Activated CD8-positive, alpha-beta memory T cell treated with anti-CD3 and anti-CD28 coated beads for 4 hours (primary cell): ENCODE measurements around the gene SDHAF2.
"Not testable (repeated sequence)": the region's sequence is repeated elsewhere in the genome, so short reads cannot be mapped to it uniquely, and the experiment has no call there.

Experiments
- DNase-seq, 2 donors: peaks; one replicate each; pipeline ENCODE4 v3.0.0-alpha.2; 2020; ENCODE audit warnings: low read depth in 2 of 2

The SDHAF2 gene

DNA sequence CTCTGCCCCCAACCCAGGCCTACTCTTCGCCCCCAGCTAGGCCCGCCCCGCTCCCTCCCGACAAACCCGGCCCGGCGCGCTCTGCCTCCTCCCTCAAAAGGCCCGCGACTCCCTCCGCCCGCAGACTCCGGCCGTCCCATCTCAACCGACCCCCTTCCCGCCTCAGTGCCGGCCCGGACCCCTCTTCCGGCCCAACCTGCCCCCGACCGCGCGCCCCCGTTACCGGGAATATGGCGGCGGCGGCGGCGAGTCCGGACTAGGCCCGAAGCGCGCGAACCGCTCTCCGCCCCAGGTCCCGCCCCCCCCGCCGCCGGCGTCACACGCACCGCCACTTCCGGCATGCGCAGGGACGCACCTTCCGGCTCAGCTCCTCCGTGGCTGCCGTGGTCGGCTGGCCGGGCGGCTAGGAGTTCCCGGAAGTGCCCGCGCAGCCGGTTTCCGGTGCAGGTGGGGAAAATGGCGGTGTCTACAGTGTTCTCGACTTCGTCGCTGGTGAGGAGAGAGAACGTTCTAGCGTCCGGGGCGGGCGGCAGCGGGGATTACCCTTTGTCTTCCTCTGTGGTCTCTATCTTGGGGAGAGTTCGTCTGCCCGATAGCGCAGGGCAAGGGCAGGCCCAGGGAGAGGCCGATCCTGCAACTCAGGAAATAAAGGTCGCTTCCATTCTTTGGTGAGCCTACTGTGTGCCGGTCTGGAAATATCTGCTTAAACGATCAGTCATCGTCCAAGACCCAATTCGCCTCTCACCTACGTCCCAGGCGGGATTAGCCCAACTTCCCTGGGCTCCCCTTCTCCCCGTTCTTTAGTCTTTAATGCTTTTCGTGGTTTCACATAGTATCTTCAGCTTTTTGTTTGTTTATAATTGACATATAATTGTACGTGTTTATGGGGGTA is at the start of gene SDHAF2, which contains the start of gene CPSF7:
Gene SDHAF2 (plus strand): TSS at position 434 of the 892 bp plus-strand sequence. CDS start 23 bp downstream, at position 457.
Gene CPSF7 (minus strand): TSS at position 285 of the 892 bp plus-strand sequence. CDS start 740 bp downstream, outside the sequence.
- peak; percentile 93 to 97 for DNase-seq

DNA sequence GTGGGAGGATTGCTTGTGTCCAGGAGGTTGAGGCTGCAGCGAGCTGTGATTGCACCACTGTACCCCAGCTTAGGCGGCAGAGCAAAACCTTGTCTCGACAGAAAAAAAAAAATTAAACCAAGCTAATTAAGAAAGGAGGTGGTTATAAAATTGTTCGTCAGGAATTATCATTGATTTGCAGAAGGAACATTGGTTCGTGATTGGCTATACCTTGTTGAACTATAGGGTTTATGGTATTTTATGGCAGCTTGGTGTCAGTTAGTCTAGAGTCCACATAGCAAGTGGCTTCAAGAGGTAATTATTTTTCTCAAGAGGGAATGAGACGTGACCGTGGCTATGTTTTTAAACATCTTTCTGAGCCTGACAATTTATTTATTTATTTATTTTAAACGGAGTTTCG is 49.0 kb upstream of the SDHAF2 start:
- DNase-seq = no peak

DNA sequence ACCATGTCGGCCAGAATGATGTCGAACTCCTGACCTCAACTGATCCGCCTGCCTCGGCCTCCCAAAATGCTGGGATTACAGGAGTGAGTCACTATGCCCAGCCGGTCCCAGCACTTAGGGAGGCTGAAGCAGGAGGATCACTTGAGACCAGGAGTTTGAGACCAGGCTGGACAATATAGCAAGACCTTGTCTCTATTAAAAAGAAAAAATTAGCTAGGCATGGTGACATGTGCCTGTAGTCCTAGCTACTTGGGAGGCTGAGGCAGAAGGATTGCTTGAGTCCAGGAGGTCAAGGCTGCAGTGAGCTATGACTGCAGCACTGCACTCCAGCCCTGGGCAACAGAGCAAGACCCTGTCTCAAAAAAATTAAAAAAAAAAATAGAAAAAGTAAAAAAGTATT is 46.1 kb upstream of the SDHAF2 start:
- not testable (repeated sequence) for DNase-seq

DNA sequence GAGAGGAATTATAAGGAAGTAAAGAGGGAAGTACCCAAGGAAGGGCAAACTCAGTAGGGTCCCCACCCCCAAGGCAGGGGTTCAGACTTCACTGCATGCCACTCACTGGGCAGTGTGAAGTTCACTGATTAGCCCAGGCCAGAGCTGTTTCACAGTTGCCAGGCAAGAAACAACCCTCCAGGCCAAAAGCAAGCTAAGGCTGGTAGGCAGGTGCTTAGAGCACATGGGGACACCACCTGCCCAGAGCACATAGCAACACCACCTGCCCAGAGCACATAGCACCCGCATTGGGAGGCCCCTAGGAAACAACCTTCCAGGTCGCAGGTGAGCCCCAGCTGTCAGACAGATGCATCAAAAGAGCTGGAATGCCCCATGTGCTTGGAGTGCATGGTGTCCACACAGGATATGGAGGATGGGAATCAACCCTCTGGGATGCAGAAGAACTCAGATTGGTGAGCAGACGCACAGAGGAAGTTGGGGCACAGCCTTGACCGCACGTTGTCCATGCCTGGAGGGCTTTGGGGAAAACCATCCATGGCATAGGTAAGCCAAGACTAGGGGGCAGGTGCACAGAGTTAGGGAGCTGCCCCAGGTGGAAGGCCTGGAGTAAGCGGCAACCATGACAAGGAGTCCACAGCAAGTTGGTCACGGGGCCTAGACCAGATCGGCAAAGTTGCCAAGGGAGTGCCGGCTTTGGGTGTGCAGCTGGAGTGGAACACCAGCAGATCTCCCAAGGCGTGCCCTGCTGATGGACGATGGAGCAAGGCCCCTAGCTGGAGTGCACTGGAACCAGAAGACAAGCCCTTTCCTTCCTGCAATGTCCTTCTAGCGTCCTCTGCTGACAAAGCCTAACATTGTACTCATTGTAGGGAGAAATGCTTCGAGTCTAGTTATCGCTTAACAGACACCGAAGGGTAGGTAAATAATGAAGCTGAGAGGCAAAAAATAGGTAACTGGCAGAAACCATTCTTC is 45.4 kb upstream of the SDHAF2 start:
- DNase-seq = no peak

DNA sequence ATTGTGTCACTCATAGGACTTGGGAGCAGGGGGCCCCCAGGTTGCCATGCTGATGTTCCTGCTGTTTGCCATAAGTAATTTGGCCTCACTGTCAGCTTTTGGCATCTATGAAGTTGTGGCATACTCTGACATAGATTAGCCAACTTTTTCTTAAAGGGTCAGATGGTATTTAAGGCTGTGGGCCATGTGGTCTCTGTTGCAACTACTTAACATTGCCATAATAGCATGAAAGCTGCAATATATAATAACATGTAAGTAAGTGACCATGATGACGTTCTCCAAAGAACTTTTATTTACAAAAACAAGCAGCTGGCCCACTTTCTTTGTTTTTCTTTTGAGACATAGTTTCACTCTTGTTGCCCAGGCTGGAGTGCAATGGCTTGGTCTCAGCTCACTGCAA is 39.8 kb upstream of the SDHAF2 start:
- DNase-seq = no peak

DNA sequence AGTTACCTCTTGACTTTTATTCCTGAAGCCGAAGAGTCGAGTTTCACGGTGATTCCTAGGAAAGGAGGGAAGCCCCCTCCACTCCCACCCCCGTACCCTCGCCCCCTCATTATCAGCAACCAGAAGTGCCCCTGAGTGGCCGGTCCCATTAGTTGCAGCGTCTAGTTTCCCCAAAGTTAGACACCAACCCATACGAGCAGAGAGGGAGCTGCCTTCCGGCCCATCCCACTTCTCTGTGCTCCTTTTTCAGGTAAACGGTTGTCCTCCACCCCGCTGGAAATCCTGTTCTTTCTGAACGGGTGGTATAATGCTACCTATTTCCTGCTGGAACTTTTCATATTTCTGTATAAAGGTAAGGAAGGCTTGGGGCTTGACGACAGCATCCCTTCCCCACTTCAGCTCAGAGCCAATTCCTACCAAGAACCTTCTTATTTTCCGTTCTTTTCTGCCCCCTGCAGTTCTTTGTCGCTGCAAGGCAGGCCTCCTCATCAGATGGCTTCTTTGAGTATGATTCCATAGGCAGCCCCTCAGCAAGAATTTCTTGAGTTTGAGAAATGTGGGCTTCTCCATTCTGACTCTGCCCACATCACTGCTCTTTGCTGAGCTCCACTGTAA is 36.8 kb upstream of the SDHAF2 start:
- no peak for DNase-seq

DNA sequence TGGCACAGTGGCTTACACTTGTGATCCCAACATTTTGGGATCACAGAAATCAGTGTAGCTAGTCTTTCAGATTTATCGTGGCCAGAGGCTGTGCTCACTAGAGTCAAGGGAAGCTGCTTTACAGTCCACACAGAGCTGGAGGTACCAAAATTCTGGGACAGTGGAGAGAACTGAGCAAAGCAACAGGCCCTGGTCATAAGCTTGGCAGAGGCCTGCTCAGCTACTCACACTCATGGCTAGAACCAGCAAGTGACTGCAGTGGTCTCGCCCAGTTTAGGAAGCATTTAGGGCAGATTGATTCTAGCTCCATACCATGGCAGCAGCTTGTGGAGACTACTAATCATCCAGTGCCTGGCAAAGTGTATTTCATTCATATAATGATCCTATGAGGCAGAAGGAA is 28.8 kb upstream of the SDHAF2 start:
- DNase-seq = no peak

DNA sequence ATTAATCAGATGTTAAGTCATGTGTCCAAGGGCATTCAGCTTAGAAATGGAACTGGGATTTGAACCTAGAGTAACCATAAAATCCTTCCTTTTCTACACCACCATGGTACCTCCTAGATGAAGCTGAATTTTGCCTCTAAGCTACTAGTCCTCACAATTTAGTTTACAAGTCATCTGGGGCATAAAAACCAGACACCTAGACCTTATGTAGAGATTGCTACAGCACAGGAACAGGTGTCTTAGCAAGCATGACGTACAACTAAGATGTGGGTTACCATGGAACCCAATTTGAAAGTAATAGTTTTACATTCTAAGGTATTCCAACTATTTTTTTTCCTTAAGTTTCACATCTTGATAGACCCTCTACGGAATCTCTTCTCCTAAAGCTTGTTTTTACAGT is 28.4 kb upstream of the SDHAF2 start:
- no peak for DNase-seq

DNA sequence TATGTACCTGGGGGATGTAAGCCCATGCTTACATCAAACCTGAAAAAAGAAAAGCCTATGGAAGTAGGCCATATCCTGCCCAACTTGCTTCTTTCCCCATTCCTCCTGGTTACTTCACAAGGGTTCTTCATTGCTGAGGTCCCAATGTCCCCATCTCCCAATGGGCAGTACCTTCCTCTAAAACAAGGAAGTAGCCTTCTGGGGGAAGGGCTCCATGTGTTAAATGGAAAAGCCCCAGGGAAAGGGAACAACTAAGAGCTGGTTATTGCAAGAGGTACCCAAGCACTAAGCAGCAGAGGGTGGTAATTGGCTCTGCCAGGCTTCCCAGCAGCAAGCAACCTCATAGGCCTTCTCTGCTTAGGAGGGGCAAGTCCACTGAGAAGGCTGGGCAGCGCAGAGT is 26.3 kb upstream of the SDHAF2 start:
- DNase-seq = no peak

DNA sequence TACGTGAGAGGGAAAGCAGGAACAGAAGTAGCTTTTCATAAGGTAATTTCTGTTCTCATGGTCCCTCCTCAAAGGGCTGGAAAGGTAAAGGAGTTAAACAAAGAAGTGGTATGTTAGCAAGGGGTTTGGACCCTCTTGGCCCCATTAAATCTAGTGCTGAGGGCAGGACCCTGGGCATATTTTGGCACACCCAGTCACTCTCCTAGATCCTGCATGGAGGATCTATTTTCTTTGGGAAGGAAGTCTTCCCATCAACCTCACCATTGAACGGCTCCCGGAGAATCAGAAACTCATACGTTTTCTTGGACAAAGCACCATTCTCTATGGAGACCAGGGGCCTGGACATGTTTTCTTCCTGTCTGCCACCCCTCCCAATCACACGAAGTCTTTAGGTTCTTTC is 25.8 kb upstream of the SDHAF2 start:
- no peak for DNase-seq

DNA sequence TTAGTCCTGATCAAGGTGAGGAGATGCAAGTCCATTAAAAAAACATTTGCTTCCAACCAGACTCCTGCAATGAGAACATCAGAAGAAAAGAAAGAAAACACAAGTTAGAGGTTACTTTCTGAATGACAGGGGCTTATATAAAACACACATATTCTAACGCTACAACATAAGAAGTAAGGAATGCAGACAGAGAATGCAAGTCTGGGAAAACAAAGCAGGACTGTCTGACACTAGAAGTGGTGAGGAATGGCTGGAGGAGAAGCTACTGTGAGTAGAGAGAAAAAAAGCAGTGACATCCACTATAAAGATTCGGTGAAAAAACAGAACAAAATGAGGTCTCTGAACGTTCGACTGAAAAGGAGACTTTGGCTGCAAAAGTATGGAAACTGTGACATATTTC is 25.3 kb upstream of the SDHAF2 start:
- DNase-seq = no peak

DNA sequence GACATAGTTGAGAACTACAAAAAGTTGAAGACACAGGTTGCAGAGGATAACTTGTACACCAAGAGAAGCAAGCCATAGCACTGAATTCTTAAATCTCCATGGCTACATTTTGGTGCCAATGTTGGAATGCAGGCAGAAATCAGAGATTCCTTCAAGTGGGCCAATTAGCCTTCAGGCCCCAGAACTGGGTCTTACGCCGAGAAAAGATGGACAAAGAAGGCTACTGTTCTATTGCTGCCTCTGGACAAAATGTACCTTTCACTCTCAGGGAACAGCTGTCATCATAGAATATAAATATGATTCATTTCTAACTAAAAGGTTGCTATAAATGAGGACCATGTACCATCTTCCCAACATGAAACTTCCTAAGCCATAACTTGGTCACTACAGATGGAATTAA is 23.9 kb upstream of the SDHAF2 start:
- DNase-seq = no peak

DNA sequence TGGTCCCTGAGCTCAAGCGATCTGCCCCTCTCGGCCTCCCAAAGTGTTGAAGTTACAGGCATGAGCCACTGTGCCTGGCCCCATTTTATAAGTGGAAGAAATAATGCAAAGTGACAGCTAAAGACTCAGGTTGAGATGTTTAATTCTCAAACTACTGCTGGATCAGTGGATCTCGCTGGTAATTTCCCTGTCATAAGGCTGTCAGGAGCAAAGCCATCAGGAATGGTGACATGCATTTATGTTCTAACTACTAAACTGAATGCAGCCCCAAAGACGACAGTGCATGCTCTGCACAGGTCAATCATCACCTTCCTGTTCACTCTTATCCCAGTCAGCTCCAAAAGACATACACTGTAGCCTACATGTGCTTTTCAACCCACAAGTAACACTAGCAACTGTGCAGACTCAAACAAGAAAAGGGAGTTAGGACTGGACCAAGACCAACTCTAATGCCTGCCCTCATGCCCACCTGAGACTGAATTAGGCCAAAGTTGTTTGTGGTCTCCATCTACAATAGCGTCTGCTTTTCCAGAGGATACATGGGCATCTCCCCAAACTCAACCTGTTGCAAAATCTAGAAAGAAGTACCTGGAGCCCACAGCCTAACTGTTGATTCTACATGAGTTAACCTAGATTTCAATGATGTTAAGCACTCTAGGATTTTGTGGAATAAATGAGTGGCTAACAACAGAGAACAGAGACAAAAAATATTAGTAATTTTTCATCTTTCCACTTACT is 22.8 kb upstream of the SDHAF2 start:
- no peak for DNase-seq

DNA sequence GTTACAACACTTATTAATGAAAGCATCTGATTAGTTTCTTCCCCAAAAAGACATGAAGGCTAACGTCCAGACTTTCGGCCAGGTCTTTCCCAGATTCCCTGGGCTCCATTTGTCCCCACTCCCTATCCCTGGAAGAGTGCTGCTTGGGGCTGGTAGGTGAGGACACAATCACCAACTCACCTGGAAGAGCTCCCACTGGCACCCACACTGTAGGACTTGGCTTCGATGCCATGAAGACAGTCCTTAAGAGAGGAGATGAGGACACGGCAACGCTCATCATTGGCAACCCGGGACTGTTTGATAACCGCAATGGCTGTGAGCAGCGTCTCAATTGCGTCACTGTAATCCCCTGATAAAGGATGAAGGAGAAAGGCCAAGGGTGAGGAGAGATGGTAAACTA is 18.3 kb upstream of the SDHAF2 start:
- no peak for DNase-seq

DNA sequence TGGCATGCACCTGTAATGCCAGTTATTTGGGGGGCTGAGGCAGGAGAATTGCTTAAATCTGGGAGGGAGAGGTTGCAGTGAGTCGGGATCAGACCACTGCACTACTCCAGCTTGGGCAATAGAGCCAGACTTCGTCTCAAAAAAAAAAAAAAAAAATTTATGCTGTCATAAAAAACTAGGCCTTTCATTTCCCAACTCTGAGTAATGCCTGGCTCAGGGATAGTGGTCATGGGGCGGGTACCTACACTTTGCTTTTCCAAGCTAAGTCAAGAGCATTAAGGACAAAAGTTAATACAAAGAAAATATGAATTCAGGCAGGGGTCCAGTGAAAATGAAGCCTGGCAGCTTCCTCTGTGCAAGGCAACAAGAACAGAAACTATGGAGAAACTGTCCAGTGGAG is 16.4 kb upstream of the SDHAF2 start:
- DNase-seq = no peak

DNA sequence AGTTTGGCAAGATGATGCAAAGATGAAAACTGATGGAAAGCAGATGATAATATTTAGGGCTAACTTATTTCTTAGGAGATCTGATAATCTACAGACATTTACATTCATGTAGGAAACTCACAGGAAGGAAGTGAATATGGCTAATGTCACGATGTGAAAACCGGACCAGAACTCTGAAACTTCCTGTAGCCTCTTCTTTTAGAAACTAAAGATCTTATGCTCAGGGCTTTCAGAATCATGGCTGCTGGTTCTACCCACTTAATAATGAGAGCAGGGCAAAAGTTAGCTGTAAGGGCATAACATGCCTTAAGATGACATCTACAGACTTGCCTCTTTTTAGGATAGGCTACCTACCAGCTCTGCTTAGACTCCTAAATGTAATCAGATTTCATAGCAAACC is 15.4 kb upstream of the SDHAF2 start:
- no peak for DNase-seq

DNA sequence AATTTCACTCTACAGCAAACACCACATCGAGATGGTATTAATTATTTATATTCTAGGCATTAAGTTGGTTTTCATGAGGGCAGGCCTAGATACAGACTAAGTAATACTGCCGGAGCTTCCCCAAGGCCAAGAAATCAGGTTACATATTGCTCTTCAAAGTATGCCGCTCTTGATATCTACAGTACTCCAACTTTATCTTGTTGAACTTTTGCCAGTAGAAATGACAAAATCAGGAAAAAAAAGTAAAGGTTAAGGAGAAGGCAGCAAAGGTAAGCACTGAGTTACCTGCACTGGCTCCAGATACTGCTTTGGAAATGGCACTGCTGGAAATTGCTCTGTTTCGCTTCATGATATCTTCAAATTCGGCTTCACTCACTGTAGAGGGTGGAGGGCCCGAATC is 14.5 kb upstream of the SDHAF2 start:
- DNase-seq = no peak

DNA sequence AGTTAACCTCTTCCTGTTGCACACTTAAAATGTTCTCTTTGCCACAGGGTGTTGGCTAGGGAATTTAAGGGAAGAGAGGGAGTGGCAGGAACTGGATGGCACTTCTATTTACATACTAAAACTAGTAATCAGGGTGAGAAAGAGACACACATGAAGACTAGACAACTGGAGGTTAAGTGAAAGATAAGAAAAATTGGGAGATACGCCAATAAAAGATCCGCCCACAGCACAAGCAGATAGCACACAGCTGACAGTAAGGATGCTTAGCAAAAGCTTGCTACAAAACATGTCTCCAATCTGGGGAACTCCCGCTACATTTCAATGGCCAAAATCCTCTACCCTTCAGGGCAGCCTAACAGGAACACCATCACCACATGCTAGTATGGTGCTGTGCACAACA is 13.0 kb upstream of the SDHAF2 start:
- DNase-seq = no peak

DNA sequence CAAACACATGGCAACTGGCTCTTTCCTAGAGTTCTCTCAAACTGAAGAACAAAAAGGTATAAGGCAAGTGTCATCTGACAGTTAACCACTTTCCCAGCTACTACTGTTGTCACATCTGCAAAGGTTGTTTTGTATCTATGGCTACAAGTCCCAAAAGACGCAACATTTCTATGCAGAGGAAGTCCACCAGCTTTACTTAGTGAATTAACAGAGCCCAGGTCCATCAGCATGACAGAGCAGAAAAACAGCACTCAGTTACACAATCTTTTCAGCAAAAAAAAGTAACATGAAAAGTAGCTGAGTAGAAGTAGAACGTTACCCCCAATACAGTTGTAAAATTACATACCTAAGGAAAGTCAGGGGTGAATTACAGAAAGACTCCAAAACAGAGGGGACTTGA is 12.3 kb upstream of the SDHAF2 start:
- DNase-seq = no peak

DNA sequence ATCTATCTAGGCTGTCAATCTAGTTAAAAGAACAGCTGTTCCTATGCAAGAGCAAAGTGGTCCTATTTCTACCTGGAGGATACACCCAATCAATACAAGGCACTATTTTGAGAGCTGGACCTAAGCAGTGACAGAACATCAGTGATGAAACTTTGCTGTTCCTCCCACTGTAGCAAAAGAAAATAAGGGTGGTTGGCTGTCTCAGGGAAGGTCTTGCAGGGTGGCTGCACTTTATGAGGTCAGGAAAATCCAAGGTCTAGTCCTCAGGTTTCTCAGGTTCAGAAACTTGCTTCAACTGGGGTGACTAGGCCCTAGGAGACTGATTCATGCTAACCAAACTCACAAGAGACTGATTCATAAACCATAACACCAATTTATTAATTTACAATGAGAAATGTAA is 11.8 kb upstream of the SDHAF2 start:
- DNase-seq = no peak

DNA sequence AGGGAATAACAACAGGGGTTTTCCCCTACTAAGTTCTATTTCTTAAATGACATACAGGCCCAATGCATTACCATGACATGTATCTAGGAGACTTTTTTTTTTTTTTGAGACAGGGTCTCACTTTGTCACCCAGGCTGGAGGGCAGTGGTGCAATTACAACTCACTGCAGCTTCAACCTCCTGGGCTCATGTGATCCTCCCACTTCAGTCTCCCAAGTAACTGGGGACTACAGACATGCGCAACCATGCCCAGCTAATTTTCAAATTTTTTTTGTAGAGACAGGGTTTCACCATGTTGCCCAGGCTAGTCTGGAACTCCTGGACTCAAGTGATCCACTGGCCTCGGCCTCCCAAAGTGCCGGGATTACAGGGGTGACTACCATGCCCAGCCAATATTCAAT is 7.7 kb upstream of the SDHAF2 start:
- DNase-seq = no peak
